ENCODE measurements around the gene STAC.

STAC gene

DNA sequence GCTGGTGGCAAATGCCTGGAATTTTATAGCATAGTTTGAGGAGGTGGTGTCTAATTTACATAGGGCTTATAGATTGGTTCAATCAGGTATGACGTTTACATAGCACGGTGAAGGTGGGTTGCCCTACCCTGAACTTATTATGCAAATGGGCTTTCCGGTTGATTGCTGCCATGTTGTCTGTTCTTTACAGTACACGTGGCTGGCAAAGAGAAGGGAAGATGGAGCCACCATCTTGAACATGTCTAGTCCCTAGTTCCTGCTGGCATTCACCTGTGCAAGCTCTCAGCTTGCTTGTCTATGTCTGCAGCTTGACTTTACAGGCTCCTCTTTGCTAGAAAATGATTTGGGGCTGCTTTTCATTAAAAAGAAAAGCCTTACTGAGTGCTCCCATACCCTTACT lies 14.0 kb upstream of the STAC start:
- no peak for DNase-seq (ENCODE audit: low read depth)
- TF ChIP-seq, protein P1, sequence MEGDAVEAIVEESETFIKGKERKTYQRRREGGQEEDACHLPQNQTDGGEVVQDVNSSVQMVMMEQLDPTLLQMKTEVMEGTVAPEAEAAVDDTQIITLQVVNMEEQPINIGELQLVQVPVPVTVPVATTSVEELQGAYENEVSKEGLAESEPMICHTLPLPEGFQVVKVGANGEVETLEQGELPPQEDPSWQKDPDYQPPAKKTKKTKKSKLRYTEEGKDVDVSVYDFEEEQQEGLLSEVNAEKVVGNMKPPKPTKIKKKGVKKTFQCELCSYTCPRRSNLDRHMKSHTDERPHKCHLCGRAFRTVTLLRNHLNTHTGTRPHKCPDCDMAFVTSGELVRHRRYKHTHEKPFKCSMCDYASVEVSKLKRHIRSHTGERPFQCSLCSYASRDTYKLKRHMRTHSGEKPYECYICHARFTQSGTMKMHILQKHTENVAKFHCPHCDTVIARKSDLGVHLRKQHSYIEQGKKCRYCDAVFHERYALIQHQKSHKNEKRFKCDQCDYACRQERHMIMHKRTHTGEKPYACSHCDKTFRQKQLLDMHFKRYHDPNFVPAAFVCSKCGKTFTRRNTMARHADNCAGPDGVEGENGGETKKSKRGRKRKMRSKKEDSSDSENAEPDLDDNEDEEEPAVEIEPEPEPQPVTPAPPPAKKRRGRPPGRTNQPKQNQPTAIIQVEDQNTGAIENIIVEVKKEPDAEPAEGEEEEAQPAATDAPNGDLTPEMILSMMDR (IDR thresholded peaks at IDR 0.05; ENCODE audit: control insufficient read depth, extremely low read depth, insufficient read depth) = no peak
- H3K4me3 ChIP-seq (ENCODE audit: low read depth, low read length) = no peak overlapping the region

DNA sequence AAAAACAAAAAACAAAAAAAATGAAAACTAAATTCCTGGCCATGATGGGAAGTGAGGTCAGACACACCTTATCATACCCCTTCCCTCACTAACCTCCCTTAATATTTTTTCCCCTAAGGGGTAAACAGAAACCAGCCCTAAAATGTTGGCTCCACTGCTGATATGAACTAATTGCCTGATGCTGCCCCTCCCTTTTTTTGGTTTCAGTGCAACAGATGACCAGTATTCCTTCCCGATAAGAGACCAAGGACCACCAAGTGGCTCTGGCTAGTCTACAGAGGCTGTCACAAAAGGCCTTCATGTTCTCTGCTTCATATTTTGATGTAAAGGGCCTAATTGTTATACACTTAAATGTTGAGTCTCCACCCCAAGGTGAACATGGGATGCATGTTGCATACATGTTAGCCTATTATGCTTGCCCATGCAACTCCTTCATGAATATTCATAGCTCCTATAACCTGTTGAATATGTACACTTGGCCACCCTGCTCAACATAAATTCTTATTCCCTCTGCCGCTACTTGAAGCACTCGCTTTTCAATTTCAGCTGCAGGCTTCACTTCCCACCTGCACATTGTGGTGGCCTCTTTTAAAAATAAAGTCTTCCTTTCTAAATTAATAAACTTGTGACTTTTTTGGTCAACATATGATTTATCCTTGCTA lies 12.3 kb upstream of the STAC start:
- H3K4me3 ChIP-seq (ENCODE audit: low read depth, low read length) = no peak overlapping the region
- TF ChIP-seq, protein P1 (IDR thresholded peaks at IDR 0.05; ENCODE audit: control insufficient read depth, extremely low read depth, insufficient read depth) = no peak
- DNase-seq (ENCODE audit: low read depth) = no peak

- TF ChIP-seq, protein P1 (IDR thresholded peaks at IDR 0.05; ENCODE audit: control insufficient read depth, extremely low read depth, insufficient read depth) = no peak
- no peak overlapping the region for H3K4me3 ChIP-seq (ENCODE audit: low read depth, low read length)
These were observed 7.8 kb upstream of the STAC start for GRCh38 chr3:36372534-36372935.

DNA sequence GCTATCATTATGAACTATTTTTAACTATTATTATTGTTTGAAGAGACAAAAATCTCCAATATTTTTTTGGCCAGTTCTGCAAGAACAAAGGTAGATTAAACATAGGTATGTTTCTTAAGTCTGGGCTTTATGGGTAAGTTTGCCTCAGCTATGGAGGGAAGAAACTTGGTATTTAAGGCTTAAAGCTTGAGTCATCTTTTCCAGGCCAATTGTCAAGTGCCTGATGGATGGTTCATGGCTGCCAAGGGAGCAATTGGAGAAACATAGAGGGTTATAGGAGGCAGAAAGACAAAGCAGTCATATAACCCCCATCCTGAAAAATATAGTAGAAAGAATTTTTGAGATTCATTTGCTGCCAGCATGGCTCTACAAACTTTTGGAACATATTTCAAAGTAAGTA lies 7.2 kb upstream of the STAC start:
- TF ChIP-seq, protein P1 (IDR thresholded peaks at IDR 0.05; ENCODE audit: control insufficient read depth, extremely low read depth, insufficient read depth) = no peak
- no peak overlapping the region for H3K4me3 ChIP-seq (ENCODE audit: low read depth, low read length)
- no peak for DNase-seq (ENCODE audit: low read depth)

More at GRCh38 chr3:36372534-36372935, 7.8 kb upstream of the STAC start:
- no peak for DNase-seq (ENCODE audit: low read depth)

DNA sequence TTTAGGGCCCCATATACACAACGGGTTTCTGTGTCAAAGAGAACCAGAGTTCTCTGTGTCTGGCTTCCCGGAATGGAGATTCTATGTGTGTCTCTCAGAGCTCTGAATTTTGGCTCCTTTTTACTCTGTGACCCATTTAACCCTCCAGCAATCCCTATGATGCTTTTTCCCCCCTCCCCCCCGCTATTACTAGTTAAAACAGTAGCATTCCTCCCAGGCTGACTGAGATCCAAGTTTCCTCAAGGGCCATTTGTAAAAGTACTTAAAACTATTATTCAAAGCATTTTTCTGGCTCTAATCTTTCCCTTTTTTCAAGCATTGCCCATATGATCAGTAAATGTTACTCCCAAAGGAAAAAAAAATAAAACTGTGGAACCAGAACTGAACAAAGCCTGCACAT lies 6.6 kb upstream of the STAC start:
- no peak for DNase-seq (ENCODE audit: low read depth)
- TF ChIP-seq, protein P1 (IDR thresholded peaks at IDR 0.05; ENCODE audit: control insufficient read depth, extremely low read depth, insufficient read depth) = no peak
- no peak overlapping the region for H3K4me3 ChIP-seq (ENCODE audit: low read depth, low read length)

- peak overlapping the region; percentile 15; the same call in 1 of the 2 replicates for H3K4me3 ChIP-seq (ENCODE audit: low read depth, low read length)
- TF ChIP-seq, protein P1 (IDR thresholded peaks at IDR 0.05; ENCODE audit: control insufficient read depth, extremely low read depth, insufficient read depth) = no peak
- DNase-seq (ENCODE audit: low read depth) = no peak
These were observed 458 bp upstream of the STAC start for GRCh38 chr3:36379872-36380220.

All from LNCaP clone FGC (cell line).